ENCODE data around the gene NCF2.

GRCh38 chr1:183552441-183552840, 37.8 kb downstream of the NCF2 start:
- TF ChIP-seq CTCF (IDR thresholded peaks at IDR 0.05) (no peak), POLR2A (IDR thresholded peaks at IDR 0.05) (no peak), POLR2AphosphoS5 (IDR thresholded peaks at IDR 0.05) (no peak)
